Muscle of back (tissue), 11 donors: ENCODE results near the gene CCND3. TPM values are rescaled to one million over a fixed set of nuclear protein-coding genes. Genes with fewer than 3 reads are reported as not detected.

Source experiments
- DNase-seq, 3 donors: peaks; one replicate each; pipeline versions ENCODE4 v3.0.0 to v3.0.0-alpha.2; 2013
- polyA plus RNA-seq, 10 donors: library from polyadenylated mRNA; unstranded; fragments of 120-200 nt; gene quantifications; one replicate each; pipeline ENCODE4 v1.2.1, GENCODE V29; 2013; ENCODE audit not compliant: insufficient read length in 10 of 10

The CCND3 gene
- polyA plus RNA-seq, 10 donors = 55.3 to 81.9 (median 67.8) TPM

DNA sequence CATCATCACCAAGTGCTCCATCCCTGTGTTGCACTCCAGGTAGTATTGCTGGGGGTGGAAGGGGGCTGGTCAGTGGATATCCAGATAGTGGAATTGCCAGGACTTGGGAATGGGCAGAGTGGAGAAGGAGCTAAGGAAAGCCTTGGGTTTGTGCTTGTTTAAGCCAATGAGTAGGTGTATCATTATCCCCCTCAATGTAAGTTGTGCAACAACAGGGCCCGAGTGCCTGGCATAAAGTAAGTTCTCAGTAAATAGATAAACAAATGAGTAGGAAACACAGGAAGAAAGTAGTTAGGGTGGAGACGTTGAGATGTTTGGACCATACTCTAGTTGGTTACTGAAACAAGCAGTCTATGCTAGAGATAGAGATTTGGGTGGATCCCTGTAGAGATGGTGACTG is 9.8 kb downstream of the CCND3 start:
- no peak for DNase-seq

DNA sequence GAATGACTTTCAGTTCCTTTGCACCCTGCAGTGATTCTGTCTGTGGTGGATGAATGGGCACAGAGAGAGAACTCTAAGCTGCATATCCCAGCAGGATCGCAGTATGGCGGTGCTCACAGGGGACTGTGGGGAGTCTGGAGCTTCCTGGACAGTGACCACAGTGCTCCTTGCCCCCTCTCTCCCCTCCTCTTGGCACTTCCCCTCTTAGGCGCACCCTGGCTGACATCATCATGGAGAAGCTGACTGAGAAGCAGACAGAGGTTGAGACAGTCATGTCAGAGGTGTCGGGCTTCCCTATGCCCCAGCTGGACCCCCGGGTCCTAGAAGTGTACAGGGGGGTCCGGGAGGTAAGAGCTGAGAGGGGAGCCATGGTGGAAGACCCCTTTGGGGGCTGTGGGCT is 11.7 kb downstream of the CCND3 start:
- no peak for DNase-seq

DNA sequence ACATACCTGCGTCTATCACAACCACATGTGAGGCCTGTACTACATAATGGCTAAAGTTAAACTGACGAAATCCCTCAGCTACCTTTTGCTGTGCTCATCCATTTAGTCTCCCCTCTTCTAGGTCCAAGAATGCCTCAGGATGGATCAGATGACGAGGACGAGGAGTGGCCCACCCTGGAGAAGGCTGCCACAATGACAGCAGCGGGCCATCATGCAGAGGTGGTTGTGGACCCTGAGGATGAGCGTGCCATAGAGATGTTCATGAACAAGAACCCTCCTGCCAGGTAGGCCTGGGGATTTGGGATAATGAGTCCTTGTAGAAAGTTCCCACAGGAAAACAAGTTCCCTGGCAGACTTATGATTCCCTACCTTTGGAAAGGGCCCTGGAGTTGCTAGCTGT is 14.4 kb downstream of the CCND3 start:
- DNase-seq = no peak

DNA sequence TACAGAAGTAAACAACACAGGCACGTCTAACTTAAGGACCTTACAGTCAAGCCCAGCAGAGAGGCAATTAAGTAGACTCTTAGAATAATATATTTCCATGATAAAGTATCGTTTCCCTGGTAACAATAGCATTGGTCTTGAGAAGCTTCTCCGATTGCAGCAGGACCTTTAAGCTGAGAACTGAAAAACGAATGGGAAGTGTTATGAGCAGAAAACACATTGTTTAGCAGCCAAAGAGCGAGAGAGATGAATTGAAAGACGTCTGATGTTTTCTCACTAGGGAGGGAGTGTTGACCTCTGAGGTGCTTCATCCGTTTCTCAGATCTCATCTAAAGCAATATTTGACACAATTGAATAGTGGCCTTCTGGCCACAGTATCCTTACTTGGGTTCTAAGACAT is 19.5 kb downstream of the CCND3 start:
- DNase-seq = no peak

DNA sequence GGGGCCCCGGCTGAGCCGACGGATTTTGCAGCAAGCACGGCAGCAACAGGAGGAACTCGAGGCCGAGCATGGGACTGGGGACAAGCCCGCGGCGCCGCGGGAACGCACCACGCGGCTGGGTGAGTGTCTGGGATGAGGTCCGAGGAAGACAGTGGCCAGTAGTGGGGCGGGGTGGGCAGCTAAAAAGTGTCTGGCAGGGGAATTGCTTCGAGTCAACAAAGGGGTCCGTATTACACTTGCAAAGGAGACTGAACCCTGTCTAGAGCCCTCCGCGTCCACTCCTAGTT is 20.0 kb downstream of the CCND3 start:
- no peak for DNase-seq

DNA sequence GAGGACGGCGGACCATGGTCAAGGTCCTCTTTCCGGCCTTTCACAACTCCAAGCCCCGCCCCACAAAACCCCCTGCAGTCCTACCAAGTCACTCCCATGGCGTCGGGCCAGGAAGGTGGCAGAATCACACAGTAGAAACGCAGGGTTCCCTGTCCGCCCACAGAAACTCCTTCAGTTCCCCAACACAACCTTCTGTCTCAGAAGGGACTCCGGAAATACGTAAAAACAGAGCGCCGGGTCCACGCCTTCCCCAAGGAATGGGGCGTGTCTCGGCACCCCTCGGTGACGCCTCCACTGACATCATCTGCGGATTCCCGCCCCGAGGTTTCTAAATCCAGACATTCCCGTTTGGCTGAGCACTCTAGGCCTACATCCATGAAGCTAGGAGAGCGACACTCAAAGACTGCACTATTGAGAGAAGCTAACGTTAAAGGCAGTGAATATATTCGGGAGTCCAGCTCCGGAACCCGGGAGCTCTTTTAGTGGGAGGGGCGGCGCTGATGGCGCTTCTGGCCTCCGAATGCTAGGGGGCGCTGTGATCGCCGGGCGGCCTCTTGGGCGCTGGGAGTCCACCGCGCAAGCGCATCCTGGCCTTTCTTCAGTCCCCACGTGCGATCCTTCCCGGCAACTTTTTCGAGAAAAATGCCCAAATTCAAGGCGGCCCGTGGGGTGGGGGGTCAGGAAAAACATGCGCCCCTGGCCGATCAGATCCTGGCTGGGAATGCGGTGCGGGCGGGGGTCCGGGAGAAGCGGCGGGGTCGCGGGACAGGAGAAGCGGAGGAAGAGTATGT is 20.5 kb downstream of the CCND3 start, which contains the start of the genes BYSL and MED20:
BYSL (plus strand) TSS at position 579 of the 791 bp plus-strand sequence; CDS start at position 643, 64 bp downstream.
MED20 (minus strand) TSS at position 219 of the 791 bp plus-strand sequence; CDS start at position 98, 121 bp downstream.
- peak; percentile 96 to 98 (median 97) for DNase-seq

DNA sequence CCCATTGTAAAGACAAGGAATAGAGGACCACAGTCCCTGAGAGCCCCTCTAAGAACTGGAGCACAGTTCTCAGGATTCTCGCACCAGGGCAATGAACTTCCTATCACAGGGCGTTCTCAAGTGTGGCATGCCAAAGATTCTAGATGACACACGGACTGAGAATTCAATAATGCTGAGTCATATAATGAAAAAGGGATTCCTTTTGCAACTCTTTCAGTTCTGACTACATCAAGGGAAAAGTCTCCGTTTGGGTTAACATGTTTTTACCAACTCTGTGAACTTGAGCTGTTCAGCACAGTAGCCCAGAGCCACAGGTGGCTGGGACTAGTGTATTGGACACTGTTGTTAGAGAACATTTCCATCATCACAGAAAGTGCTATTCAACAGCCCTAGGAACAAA is 24.1 kb downstream of the CCND3 start:
- peak in 1 of 3 donors; percentile 86 for DNase-seq

DNA sequence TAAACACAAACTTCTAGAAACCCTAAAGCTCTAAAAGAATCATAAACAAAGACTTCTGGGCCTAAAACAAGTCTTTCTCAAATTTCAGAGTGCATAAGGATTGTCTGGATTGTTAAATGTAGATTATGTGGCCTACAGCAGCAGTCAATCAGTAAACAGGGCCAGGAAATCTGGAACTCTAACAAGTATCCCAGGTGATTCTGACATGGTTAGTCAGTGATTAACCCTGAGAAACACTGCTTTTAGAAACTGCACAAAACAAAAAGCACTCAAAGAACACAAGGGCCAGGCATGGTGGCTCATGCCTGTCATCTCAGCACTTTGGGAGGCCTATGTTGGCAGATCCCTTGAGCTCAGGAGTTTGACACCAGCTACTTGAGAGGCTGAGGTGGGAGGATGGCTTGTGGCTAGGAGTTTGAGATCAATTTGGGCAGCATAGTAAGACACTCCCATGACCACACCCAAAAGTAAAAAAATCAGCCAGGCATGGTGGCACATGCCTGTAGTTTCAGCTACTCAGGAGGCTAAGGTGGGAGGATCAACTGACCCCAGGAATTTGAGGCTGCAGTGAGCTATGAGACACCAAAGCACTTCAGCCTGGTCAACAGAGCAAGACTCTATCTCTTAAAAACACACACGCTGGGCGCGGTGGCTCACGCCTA is 26.6 kb downstream of the CCND3 start:
- DNase-seq = no peak

DNA sequence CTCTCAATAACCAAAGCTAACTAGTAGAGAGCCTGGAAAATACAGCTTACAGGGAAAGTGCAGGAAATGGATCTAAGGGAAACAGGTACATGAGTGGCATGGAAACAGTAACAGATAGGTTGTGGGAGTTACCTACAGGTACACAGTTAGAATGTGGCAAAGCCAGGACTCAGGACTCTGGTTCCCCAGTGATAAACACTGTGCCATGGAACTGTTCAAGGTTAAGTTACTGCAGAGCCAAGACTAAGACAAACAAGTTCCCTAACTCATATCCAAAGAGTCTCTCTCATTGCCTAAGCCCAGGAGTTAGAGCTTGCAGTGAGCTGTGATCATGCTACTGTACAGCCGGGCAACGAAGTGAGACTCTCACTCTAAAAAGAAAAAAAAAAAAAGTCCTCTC is 27.3 kb downstream of the CCND3 start:
- no peak for DNase-seq

DNA sequence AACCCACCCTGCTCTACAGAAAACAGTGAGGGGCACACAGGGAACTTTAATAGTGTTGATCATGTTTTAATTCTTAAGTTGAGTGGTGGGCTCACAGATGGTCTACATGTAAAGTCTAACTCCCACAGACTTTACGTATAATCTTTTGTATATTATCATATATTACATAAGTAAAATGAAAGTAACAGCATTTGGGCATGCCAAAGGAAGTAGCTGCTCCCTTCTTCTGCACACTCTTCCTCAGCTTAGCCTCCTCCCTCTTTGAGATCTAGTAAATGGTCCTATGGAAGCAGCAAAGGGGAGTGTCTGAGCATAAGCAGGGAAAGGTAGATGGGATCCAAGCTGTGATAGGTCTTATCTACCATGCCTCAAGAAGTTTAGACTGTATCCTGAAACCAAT is 31.9 kb downstream of the CCND3 start:
- no peak for DNase-seq

DNA sequence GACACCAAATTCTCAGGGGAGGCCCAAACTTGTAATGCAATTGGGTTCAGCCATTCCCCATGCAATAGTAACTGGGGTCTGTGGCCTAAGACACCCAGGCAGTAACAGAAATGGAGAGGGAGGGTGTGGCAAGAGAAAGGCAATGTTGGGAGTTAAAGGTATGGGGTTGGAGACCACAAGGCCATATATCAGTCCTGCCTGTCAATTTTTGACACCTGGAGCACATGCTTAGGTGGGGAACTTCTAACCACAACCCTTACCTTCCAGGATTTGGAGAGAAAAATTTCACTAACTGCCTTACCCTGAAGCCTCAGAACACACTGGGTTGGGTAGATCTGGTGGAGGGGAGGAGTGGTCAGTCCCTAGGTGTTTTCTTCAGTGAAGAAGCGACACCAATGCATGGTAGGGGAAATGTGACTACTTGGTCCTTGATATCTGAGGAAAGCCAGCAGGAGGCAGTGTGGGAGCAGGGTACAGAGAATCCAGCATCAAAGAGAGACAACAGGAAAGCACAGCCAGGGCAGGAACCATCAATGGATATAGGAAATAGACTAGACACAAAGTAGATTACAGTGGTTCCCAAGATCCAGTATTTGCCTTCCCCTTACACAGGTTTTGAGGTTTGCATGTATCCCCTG is 39.6 kb downstream of the CCND3 start:
- DNase-seq = no peak

DNA sequence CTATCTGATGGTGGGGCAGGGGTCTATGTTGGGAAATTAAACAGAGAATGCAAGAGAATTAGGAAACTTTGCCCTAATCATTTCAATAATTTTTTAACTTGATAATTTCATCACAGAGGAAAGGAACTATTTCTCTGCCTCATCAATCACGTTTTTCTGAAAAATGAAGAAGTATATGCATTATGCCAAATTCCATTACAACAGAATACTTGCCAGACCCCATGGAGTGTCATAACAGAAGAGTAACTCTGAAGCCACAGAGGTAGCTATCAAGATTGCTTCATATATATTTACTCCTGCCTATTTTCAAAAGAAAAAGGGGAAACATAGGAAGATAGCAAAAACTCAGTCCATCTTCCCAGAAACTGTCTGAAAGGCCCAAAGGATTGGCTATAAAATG is 40.7 kb downstream of the CCND3 start:
- DNase-seq = no peak

DNA sequence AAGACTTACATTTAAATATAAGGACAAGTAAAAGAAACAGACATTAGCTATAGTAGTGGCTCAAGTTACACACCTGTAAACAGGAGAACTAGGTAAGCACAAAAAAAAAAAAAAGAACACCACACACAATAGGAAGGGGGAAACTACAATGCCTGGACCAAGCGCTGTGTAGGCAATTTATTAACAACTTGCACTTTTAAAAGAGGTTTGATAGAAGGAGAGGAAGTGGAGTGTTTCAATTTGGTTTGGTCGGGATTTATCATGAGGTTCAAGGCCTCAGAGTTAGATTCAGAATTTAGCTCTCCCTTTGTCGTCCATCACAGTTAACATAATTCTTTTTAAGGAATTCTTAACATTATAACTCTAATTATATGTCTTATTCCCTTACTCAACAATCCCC is 45.3 kb downstream of the CCND3 start:
- no peak for DNase-seq

DNA sequence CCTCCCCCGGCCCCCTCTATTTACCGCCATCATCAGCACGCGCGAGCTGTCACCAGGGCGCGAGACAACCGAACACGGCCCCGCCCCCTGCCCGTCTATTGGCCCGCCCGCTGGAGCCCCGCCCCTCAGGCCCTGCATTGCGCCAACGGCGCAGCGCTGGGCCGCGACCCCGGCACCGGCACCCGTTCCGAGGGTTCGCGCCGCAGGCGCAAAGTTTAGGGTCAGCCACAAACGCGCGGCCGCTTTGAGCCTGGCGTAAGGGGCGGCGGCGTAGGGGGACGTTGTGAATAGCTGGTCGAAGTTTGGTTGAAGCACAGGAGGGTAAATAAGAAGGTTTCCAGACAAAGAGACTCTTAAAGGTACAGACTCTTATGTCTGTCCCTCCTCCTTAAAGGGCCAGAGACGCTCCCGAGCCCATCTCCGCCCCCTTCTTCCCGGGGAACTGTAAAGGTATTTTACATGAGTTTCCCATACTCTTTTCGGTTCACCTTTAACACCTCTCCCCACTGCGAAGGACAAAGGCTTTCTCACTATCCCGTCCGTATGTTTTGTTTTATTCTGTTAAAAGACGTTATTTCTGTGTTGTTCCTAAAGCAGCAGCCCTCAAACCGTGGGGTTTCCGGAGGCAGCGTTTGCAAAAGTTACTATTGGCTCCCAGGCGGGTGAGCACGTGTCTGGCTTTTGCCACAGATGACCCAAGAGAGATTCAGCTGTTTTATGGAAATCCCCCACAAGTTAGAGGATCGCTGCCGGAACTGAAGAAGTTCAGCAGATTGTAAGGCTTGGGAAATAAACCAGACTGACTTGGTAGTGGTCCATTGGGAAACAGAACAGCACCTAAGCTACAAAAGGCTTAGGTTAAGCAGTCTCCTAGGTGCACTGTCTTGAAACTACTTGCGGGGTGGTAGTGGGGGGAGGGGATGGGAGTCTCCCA is 46.0 kb downstream of the CCND3 start, which contains the start of gene USP49:
USP49 (minus strand) TSS at position 76 of the 934 bp plus-strand sequence. CDS start 88,392 bp downstream, outside the sequence.
- DNase-seq = peak; percentile 83 to 97 (median 94)

DNA sequence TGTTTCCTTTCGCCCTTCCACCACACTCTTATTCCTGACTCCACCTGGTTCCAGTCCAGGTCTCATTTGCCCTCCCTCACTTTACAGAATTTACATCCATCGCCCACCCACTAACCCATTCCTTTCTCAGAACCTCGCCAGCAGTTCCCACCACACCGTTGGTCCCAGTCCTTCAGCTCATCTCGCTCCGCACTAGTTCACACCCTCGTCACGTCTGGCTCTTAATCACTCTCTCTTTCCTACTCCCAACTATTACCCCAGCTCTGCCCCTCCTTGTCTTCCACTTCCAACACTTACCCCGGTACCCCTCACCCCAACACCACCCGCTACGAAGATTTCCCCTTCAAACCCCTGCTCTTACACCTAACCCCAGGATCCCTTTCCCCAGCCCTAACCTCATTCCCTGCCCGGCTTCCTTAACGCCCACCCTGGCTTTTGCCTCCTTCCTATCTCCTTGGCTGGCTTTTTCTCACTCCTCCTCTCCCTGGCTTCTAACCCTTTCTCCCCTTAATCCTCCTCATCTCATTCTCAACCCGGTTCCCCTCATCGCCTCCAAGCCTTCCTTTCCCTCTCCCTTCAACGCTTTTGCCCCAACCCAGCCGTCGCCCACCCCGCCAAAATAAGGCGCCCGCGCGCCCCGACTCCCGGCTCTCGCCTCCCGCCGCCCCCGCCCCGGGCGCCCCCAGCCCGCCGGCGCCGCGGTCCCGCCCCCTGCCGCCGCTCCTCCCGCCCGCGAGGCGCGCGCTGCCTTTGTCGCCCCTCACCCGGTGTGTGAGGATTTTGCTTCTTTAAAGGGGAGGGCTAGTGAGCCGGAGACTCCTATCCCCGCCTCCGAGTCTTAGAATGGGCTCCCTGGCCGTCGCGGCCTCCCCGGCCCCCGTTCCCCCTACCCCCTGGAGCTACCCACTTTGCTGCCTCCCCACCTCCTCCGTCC is 47.0 kb downstream of the CCND3 start:
- peak in 2 of 3 donors; percentile 7 to 49 for DNase-seq

DNA sequence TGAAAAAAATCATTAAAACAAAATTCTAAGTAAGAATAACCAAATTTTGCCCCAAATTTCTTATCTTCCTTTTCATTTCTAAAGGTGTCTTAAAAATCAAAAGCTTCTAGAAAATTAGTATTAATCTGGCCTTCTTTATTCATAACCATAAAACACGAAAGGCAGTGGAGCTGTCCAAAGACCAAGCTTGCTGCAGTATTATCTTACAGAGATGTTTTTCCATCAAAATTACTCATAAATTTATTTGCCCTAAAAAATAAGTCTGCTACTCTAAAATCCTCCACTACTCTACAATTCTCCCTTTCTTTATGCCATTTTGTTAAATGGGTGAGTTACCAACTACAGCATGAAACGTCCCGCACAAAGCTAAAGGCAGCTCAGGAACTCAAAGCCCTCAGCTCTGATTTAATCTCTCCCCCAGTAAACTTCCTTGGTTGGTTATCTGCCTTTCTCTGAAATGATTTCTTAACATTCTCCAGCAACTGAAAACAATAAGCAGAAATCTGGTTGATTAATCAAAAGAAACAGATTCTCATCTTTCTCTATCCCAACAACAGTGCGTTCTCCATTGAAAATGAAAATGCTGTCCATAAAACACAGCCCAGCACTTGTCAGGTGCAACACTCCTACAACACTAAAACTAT is 48.6 kb downstream of the CCND3 start:
- no peak for DNase-seq

DNA sequence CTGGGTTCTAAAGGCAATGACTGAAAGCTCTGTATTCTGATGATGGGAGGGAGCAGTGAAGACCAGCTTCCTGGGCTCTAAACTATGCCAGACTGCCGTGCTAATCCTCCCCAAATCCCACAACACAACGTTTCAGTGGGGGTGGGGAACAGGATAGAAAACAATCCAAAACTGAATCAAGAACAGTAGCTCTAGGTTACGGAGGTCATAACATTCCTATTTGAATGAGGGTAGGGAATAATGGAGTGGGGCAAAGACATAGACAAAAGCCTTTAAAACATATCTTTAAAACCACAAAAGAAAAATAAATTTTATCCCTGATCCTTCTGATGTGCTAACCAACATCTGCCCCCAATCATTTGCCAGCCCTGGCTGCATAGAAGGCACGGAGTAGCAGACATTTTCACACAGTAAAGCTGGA is 54.3 kb downstream of the CCND3 start:
- DNase-seq = peak in 1 of 3 donors; percentile 3

DNA sequence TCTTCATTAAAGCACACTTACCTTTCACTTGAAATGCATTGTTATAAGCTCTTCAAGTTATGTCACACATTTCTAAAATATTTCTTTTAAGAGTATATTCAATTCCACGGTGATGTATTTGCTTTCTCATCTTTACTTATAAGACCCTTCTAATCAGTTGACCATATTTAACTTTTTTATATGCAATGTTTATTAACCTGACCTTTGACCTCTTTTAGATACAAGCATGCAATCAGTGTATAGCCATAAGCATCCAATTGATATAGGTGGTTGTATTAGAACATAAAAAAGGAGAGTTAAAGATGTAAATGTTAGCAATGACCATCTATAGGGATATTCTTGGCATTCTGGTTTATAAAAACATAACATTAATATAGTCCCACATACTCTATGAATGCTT is 55.7 kb downstream of the CCND3 start:
- no peak for DNase-seq

DNA sequence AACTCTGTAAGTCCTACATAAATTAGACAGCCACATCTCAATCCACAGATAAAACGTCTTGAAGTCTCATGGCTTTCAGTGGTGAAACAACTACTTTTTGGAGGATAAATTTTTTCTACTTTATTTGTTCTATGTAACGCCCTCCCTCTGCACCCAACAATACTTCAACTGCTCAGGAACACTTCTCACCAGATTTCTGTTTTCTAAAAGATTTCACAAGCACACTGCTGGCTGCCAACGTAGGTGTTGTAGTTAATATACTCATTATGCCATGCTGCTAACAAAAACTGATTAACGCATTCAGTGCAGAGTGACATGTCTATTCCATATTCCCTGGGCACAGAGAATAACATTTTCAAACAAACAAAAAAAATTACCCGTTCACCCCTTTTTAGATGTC is 56.7 kb downstream of the CCND3 start:
- DNase-seq = no peak
